ENCODE data around the gene TEAD1. TPM values are rescaled to one million over a fixed set of nuclear protein-coding genes. Genes with fewer than 3 reads are reported as not detected.
A peak's percentile ranks its signal among the peaks of the same experiment; 100 is the strongest.

Gene TEAD1
- polyA plus RNA-seq, 1 donor: 94.4 TPM

DNA sequence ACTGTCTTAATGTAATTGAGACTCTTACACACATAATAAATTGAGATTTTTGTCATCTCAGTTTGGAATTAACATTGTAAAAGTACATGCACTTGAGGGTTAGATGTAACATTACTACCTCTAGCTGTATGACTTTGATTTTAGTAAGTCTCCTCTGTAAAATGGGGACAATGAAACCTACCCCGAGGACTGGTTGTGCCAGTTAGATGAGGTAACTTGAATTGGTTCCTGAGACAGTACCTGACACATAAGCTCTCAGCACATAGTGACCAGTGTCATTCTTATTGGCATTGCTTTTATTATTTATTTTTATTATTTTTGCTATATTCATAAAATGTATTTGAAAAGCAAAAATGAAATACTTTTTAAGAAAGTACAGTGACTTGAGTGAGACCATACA lies 114.8 kb downstream of the TEAD1 start:
- DNase-seq: no peak

DNA sequence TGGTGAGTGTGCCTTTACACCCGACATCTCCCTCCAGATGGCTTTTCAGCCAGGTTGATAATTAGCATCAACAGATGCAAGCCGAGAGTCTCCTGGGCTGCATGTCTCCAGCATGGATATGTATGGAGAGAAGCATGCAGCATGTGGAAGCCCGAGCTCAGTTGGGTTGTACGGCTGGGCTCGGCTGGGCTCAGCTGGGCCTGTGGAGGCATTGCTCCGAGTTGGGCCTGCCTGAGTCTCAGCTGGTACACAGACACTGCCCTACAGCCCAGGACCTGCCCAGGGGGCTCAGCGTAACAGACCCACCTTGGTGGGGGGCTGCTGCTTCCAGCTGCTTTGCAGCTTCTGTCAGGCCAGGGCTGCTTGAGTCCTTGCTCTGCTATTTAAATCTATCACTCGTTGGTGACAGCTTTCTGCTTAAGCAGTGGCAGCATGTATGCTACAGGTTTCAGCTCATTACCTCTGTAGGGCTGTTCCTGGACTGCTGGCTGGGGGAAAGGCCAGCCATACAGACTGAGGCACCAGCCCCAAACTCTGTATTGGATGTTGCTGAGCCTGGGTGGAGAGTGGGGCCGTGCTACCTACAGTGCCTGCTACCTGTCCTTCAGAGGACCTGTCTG lies 115.5 kb downstream of the TEAD1 start:
- no peak for DNase-seq

DNA sequence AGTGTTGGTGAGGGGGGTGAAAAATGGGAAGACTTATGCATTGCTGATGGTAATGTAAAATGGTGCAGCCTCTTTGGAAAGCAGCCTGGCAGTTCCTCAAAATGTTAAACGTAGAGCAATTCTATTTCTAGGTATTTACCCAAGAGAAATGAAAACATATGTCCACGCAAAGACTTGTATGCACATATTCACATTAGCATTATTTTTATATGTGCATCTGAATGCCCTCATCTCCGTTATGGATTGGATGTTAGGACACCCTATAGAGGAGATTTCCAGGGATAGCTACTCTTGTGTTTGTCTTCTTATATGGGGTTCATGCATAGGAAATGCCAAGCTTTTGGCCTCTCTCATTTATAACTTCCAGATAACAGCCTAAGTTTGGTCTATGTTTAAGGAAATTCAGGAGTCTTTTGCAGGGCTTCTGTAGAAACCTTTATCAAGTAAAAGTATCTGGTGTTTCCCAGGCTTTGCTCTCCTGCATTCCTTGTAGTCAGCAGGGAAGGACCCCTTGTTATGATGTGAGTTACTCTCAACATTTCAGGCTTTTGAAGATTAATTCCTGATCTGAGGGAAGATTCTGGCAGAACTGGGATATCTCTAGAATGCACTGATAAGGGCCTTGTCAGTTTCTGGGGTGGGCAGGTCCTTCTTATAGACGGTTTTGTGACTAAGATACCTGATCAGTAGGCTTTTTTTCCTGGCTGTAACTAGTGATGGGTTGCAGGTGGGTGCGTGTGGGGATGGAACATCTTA lies 116.8 kb downstream of the TEAD1 start:
- no peak for DNase-seq

DNA sequence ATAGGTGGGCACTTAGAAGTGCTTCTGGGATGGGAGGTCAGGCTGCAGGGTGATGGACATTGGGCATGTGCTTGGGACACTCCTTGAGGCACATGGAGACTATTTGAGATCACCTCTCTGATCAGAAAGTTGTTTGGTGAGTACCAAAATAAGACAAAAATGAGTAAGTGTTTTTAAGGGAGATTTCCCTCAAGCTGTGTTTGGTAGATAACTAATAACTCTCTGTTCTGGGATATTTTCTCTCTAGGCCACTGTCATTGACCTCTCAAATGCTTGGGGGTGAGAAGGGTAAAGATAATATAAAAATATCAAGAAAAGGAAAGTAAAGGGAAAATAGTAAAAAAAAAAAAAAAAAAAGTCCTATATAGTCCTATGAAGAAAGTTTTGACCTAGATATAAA lies 117.8 kb downstream of the TEAD1 start:
- no peak for DNase-seq

DNA sequence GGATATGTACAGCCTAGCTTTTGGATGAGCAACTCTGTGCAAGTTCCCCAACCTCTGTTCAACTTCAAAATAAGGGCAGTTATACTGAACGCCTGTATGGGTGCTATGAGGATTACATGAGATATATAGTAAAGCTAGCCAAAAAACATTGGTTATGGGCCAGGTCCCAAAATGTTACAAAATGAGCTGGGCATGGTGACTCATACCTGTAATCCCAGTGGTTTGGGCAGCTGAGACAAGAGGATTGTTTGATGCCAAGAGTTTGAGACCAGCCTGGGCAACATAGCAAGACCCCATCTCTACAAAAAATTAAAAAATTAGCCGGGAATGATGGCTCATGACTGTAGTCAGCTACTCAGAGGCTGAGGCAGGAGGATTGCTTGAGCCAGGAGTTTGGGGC lies 118.4 kb downstream of the TEAD1 start:
- DNase-seq: no peak

DNA sequence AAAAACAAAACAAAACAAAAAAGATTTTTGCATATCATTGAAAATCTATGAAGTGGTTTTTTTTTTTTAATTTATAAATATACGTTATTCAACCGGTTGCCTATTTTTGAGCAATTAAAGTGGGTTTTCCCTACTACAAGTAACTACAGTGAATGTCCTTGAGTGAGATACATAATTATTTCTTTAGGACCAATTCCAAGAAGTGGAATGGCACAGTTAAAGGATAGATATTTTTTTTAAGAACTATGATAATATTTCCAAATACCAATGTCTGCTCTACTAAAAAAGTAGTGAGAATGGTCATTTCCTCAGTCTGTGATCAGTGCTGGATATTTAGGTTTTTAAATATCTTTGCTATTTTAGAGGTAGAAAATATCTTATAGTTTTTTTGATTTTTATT lies 118.8 kb downstream of the TEAD1 start:
- DNase-seq: no peak

DNA sequence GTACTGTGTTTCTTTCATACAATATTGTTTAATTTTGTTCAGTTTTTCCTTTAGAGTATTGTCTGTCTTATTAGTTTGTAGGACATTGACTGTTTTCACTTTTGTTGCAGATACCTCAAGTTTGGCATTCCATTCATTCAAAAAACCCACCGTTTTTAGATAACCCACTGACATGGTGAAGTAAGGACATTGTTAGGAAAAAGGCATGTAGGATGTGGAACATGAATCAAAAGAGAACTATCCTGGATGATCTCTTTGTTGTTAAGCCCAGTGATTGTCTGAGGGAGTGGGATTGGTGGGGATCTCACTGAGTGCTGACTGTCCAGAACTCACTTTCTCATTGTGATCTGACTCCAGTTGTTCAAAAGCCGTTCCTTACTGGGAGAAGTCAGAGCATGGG lies 119.3 kb downstream of the TEAD1 start:
- DNase-seq: no peak

DNA sequence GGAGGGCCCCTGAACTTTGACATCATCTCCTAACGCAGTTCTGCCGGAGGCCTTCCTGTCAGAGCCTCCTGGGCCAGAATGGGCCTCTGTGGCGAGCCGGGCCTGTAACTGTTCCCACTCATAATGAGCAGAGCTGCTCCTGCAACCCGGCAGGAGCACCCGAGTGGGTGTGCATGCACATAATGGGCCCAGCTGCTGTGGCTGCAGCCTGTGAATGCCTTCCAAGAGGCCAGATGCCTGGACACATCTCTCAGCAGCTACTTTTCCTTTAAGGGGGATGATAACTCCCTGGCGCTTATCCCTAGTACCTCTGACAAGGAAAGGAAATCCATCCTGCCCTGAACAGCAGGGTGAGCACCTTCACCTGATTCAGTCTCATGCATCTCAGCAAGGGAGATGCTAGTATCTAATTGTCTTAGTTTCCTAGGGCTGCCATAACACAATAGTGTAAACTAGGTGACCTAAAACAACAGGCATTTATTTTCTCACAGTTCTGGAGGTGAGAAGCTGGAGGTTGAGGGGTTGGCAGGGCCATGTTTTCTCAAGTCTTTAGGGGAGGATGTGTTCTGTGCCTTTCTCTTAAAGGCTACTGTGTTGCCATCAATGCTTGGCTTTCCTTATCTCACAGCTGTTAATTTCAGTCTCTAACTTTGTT lies 120.5 kb downstream of the TEAD1 start:
- no peak for DNase-seq

DNA sequence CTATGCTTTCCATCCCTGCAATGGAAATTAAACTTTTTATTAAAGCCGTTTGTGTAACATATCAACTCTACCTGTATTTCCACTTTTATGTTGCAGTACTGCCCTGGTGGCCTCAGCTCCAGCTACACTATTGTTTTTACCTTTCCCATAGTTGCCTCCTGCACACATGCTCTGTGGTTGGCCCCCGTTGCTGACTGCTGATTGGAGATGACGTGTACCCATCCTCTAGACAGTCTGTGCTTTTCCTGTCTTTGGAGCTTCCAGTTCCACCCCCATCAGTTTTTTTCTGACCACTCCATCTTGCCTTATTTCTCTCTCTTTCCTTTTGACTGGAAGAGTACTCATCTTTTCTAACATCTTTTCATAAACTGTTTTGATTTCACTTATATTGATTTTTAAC lies 123.8 kb downstream of the TEAD1 start:
- DNase-seq: no peak

DNA sequence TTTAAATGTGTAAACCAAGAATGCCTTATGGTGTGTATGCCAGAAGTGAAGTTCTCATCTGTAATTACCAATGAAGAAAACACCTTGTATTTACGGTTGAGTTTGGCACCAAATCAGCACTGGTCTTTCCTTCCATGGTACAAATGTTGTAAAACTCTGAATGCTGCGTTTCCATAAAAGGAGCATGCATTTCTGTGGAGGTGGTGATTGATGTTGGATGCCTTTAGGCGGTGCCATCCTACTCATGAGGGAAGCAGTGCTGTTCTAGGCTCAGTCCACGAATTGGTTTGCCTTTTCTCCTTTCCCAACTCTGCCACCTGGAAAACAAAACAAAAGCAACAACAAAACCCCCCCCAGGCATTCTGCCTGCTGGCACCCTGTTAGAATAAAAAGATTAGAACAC lies 124.4 kb downstream of the TEAD1 start:
- no peak for DNase-seq

DNA sequence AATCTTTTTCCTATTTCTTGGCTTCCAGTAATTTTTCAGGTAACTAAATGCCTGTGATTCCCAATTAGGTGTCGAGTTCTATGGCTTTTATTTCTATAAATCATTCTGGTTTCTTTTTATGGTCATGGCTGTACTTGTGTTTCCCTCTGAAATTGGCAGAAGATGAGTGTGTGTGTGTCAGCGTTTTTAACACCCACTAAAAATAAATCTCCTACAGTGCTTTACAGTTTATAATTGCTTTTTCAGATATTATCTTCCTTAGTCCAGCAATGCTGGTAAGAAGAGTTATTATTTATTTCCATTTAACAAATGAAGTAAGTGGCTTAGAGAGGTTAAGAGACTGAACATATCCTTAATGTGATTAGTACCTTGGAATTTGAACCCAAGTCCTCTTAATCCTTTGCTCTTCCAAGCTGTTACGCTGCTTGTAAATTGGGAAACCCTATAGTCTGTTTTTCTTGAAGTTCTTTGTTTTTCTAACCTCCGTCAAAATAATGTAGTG lies 125.2 kb downstream of the TEAD1 start:
- DNase-seq: no peak

DNA sequence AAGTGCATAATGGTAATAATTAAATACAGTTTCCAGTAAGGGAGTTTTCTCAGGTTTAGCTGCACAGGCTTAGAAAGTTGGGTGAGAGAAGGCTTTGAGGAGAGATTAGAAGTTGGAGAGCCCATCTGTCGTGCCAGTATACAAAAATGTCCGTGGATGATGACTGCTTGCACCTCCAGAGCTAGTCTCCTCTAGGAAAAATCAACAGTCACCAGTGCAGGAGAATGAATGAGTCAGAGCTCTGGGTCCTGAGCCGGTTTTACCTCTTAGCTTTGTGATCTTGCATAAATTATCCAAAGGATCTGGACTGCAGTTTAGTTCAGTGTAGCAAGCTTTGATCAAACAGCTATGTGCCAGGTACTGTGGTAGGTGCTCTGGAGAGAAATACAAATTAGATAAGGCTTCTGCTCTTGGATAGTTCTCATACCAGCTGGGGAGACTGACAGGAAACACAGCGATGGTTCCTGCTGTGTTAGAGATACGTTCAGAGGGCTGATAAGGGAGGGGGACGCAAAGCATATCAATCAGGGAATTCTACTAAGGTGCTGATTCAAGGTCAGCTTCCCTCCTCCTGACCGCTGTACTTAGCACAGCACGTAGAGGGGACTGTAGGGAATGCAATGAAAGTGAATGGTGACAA lies 125.9 kb downstream of the TEAD1 start:
- no peak for DNase-seq

DNA sequence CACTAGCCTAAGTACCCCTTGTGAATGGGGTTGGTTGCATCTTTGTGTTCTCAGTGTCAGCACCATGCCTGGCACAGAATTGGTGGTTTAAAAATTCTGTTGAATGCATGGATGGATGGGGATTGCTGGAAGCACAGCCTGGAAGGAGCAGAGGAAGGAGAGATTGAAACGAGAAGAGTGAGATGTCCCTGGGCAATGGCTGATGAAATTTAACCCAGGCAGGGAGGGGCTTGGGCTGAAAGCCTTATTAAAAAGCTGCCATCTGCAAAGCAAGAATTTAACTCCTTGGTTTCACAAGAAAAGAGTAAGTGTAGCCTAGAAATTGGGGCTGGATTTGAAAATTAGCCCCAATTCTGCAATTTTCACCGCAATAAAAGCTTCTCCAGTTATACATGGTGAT lies 126.7 kb downstream of the TEAD1 start:
- no peak for DNase-seq

DNA sequence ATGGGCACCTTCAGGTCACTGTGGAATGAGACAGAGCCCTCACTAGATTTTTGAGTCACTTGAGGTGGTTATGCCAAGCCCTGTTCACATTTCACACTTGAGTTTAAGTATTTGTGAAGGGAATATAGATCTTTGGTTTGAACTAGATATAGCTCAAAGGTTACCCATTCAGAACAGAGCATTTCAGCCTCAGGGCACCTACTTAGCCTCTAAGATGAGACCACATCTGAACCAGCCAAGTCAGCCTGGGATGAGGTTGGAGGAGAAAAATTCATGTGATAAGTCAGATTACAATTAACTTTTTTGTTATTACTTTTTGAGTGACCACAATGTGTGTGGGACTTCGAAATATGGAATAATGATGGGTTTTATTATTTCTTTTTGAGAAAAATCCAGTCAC lies 127.8 kb downstream of the TEAD1 start:
- DNase-seq: no peak

DNA sequence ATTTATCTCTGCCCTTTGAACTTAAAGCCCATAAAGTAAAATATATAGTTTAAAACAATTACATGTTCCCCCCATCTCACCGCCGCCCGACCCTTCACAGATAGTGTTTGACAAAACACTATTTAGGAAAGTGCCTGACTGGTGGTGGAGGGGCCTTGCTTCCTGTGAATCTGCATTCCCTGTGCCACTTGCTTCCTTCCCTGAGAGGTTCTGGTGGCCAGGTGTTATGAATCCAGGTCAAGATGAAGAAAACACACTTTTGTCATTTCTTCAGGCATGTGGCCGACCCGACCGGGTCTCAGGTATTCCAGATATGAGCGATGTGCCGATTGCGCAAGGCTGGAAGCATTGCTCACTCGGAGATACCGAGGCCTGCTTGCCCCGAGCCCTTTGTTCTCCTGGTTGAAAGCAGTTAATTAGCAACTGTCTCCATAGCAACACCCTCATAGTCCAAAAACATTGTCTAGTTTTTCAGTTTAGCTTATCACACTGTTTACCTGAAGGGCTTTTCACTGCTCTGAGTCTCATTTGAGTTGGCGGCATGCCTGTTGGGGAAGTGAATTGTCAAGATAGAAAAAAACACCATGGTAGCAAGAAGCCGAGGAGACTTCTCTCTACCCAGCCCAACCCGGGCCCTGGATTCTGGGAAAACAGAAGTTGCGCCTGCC lies 128.3 kb downstream of the TEAD1 start:
- DNase-seq: peak; percentile 78

DNA sequence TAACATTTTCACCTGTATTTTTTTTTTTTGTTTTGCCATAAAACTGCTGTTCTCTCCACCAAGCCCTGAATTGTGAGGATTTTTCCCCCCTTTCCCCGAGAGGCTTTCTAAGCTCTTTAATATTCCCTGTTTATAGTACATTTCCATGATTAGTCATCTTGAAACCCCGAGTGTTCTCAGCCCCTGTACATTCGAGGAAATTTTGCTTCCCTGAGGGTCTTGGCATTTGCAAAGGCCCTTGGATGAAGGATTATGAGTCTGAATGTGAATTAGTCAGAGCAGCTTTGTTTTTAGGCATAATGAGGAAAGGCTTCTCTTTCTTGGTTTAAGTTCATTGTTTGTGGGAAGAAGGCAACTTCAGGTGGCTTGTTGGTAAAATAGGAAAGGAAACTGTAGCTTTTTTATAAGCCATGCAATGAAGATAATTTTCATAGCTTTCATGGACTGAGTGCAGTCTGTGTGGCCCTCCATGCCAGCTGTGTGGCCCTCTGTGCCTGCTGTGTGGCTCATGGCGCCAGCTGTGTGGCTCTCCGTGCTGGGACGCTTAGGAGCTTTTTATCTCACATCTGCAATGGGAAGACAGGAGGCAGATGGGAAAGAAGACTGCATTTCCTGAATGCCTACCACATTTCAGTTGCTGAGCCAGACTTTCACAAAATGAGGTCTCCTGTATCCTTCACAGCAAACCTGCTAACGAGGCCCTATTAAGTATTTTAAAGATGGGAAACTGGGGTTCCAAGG lies 129.0 kb downstream of the TEAD1 start:
- no peak for DNase-seq

DNA sequence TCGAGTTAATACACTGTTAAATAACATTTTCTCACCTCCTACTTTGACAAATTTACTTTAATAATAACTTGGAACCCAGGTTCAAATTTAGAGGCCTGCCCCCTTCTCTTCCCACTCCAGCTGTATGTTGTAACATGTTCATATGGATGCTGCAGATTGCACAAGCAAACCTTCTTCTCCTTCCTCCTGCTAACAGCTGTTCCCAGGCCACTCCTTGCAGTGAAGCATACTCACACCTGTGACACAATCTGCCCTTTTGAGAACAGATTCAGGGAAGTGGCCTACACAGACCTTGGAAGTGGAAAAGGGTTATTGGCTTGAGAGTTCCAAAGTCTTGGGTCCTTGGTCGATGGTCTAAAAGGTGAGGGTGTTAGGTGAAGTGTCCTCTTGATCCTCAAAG lies 131.9 kb downstream of the TEAD1 start:
- no peak for DNase-seq

DNA sequence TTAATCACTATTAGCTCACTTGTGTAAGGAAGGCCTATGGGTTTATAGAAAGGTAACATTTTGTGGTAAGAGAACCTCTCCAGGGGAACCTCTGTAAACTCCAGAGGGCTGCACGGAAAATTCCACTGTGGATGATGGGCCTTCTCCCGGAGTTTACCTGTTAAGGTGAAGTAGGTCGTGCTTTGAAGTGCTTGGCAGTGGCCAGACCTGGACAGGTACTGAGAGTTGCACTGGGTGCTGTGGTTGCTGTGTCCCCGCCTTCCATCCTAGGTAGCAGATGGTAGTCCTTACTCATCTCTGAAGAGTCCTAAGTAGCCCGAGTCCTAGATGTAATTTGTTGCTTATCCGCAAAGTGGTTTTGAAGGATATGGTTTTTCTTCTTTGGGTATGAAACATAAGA lies 133.4 kb downstream of the TEAD1 start:
- no peak for DNase-seq

DNA sequence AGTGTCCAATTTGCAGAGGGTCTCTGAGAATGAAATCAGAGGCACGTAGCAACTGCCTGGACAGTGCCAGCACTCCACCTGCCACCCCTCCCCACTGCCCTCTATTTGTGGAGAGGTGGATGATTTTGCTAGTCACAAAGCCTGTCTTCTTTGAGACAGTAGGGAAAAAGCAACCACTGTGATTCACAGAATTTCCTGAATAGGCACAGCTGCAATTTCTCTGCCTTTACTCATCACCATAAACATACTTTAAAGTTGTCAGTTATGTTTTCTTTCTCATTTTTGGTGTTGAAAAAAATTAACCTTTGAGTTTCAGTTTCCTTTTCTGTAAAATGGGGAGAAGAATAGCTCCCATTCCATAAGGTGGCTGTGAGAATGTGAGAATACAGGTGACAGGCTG lies 134.3 kb downstream of the TEAD1 start:
- no peak for DNase-seq

DNA sequence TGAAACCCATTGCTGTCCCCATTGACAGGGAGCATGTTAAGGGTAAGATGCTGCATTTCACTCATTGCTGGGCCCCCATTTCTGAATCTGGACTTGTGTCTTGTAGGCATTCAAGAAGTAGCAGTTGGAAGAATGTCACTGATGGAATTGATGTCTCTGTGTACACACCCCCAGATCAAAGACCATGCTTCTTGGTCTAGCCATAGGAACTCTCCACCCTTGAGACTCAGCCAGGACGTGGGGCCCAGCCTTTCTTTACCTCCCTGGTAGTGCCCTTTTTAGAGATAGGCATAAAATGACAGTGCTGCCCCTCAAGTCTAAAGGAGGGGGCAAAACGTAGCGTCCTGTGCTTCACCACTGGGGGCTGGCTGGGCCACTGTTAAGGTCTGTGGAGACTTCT lies 135.1 kb downstream of the TEAD1 start:
- DNase-seq: no peak

DNA sequence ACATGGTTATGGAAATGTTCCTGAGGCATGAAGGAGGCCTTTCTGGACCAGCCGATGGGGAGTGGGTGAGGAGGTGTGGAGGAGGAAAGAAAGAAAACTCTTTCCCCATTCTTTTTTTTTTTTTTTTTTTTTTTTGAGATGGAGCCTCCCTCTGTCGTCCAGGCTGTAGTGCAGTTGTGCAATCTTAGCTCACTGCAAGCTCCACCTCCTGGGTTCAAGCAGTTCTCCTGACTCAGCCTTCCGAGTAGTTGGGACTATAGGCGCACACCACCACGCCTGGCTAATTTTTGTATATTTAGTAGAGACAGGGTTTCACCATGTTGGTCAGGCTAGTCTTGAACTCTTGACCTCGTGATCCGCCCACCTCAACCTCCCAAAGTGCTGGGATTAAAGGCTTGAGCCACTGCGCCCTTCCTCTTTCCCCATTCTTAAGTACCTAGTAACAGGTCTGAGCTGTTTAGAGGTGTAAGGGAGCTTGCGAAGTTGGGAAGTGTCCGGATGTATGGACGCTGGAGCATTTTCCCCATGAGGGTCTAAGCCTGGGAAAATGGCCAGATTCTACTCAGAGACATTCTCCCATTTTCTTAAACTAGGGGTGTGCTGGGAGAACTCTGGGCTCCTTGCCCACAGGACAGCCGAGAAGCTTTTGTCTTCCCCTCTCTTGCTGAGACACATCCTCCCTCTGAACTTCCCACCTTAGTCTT lies 135.8 kb downstream of the TEAD1 start:
- DNase-seq: no peak

Measured in left kidney (tissue), 2 donors.